GM12878 (cell line): ENCODE results near the gene SCARF1. TPM values are rescaled to one million over a fixed set of nuclear protein-coding genes. Genes with fewer than 3 reads are reported as not detected.

Experiments
- ATAC-seq: fragments of 200-7000 bp; cut with Tn5 transposase; 3 replicates; pipeline ENCODE4 v1.9.1; 2020; ENCODE audit warnings: mild to moderate bottlenecking, moderate library complexity
- BruUV-seq: library from RNA; stranded (reverse); fragments of 400-500 nt; replicated peaks from 2 replicates; lab custom pipeline; 2021; lab: Mats Ljungman, UMichigan
- CTCF ChIA-PET: fragments of 300-600 bp; sonication (Branson Sonifier 250); formaldehyde crosslinking; extraction: SDS; loops from one replicate; lab custom pipeline; 2021; ENCODE audit warnings: inconsistent platforms; lab: Yijun Ruan, JAX
- POLR2A ChIA-PET: fragments of 350-600 bp; formaldehyde crosslinking; extraction: SDS; loops from one replicate; lab custom pipeline; 2021; ENCODE audit warnings: inconsistent platforms; lab: Charles Lee
- RAD21 ChIA-PET: fragments of 300-600 bp; sonication (Branson Sonifier 250); formaldehyde crosslinking; loops from one replicate; lab custom pipeline; 2023; ENCODE audit warnings: antibody characterized with exemption; ENCODE audit not compliant: unreplicated experiment; lab: Charles Lee
- SMC1A ChIA-PET: fragments of 300-600 bp; sonication (Branson Sonifier 250); formaldehyde crosslinking; loops from one replicate; lab custom pipeline; 2023; ENCODE audit not compliant: unreplicated experiment, uncharacterized antibody; lab: Charles Lee
- DNase-seq: peaks from one replicate; pipeline ENCODE4 v3.0.0-alpha.2; 2011; ENCODE audit warnings: low read depth, low spot score
- FAIRE-seq: peaks from 3 replicates; lab custom pipeline; 2011; peaks lifted over from hg19 to GRCh38; lab: Jason Lieb, UNC
- H2AFZ ChIP-seq: 2 replicates; pipeline ENCODE4 v1.6.0; 2011; ENCODE audit warnings: low read depth, low read length, control low read depth; ENCODE audit not compliant: control insufficient read depth
- H3K27ac ChIP-seq: 2 replicates; pipeline ENCODE4 v1.5.1; 2011; ENCODE audit warnings: control low read depth; ENCODE audit not compliant: control insufficient read depth, insufficient read depth
- H3K27me3 ChIP-seq, 2 experiments: replicated peaks in 1 of 2; 2 replicates each; pipeline versions ENCODE4 v1.6.0 to v1.6.1; 2011; ENCODE audit warnings: low read length in 1 of 2; ENCODE audit not compliant: control insufficient read depth in 2 of 2, insufficient read depth in 2 of 2
- H3K36me3 ChIP-seq, 2 experiments: 2 replicates each; pipeline ENCODE4 v1.5.1; 2011; ENCODE audit warnings: low read length in 1 of 2; ENCODE audit not compliant: control insufficient read depth in 2 of 2, insufficient read depth in 2 of 2
- H3K4me1 ChIP-seq: 2 replicates; pipeline ENCODE4 v1.6.1; 2011; ENCODE audit warnings: mild to moderate bottlenecking, low read length, moderate library complexity, mixed read lengths; ENCODE audit not compliant: control insufficient read depth, insufficient read depth
- H3K4me2 ChIP-seq: 2 replicates; pipeline ENCODE4 v1.6.0; 2011; ENCODE audit warnings: control low read depth; ENCODE audit not compliant: control insufficient read depth, insufficient read depth
- H3K4me3 ChIP-seq: fragments of 200-600 bp; sonication (generic); 2 replicates; pipeline ENCODE4 v1.5.1; 2016
- H3K79me2 ChIP-seq: 2 replicates; pipeline ENCODE4 v1.6.0; 2011; ENCODE audit warnings: low read length; ENCODE audit not compliant: control insufficient read depth, insufficient read depth
- H3K9ac ChIP-seq: 2 replicates; pipeline ENCODE4 v1.8.0; 2011; ENCODE audit warnings: low read length, control low read depth, mixed read lengths; ENCODE audit not compliant: control insufficient read depth, insufficient read depth
- H3K9me3 ChIP-seq: replicated peaks from 3 replicates; pipeline ENCODE4 v1.5.1; 2011; ENCODE audit warnings: mild to moderate bottlenecking, low read length; ENCODE audit not compliant: control insufficient read depth, insufficient read depth
- H4K20me1 ChIP-seq: 2 replicates; pipeline ENCODE4 v1.6.0; 2011; ENCODE audit not compliant: control insufficient read depth, insufficient read depth
- ATF3 ChIP-seq: IDR thresholded peaks from 2 replicates; pipeline ENCODE4 v1.6.1; 2011; ENCODE audit warnings: low read depth, mild to moderate bottlenecking, low read length, moderate library complexity, borderline replicate concordance; ENCODE audit errors: extremely low read depth
- ATF7 ChIP-seq: fragments of 450-650 bp; IDR thresholded peaks from 2 replicates; pipeline ENCODE4 v1.6.1; 2016; ENCODE audit warnings: low read depth, mild to moderate bottlenecking
- BCL3 ChIP-seq: IDR thresholded peaks from 2 replicates; pipeline ENCODE4 v1.6.1; 2011; ENCODE audit warnings: borderline replicate concordance, low read depth, mild to moderate bottlenecking, moderate library complexity, low read length; ENCODE audit not compliant: insufficient read depth, poor library complexity, severe bottlenecking
- E2F8 ChIP-seq: fragments of 450-650 bp; IDR thresholded peaks from 2 replicates; pipeline ENCODE4 v1.6.1; 2018; ENCODE audit warnings: mild to moderate bottlenecking, low read depth, moderate library complexity; ENCODE audit not compliant: partially characterized antibody
- EZH2 ChIP-seq: IDR thresholded peaks from 2 replicates; pipeline ENCODE4 v1.6.1; 2012; ENCODE audit warnings: low read depth, mild to moderate bottlenecking, control low read depth, inconsistent platforms, low read length, borderline replicate concordance; ENCODE audit not compliant: control insufficient read depth
- FOXK2 ChIP-seq: fragments of 450-650 bp; IDR thresholded peaks from 2 replicates; pipeline ENCODE4 v1.6.1; 2017; ENCODE audit warnings: mild to moderate bottlenecking, moderate library complexity
- PRDM15 ChIP-seq: fragments of 450-650 bp; formaldehyde crosslinking; IDR thresholded peaks from 2 replicates; pipeline ENCODE4 v1.4.0; 2020; ENCODE audit warnings: mild to moderate bottlenecking, moderate library complexity
- REST ChIP-seq: IDR thresholded peaks from 2 replicates; pipeline ENCODE4 v1.6.1; 2012; ENCODE audit warnings: mild to moderate bottlenecking, low read depth, low read length
- SRF ChIP-seq, 2 experiments: IDR thresholded peaks; 2 replicates each; pipeline ENCODE4 v1.6.1; 2011; ENCODE audit warnings: low read depth in 2 of 2, low read length in 2 of 2, mild to moderate bottlenecking in 1 of 2, moderate library complexity in 1 of 2
- WGBS: methylation state at CpG from one replicate; pipeline ENCODE4 v1.1.6; 2016; ENCODE audit warnings: low lambda C conversion rate; ENCODE audit not compliant: insufficient replicate concordance, insufficient coverage; ENCODE audit errors: missing lambda C conversion rate; 5-methylcytosine and 5-hydroxymethylcytosine counted together
- in situ Hi-C: fragments of 300-500 bp; cut with MboI; formaldehyde crosslinking; loops from 9 replicates; pipeline ENCODE4 v1.14.3; 2018; ENCODE audit warnings: mixed read lengths
- intact Hi-C: fragments of 100-400 bp; cut with micrococcal nuclease; formaldehyde crosslinking; loops from one replicate; pipeline ENCODE4 v1.14.2; 2022; ENCODE audit not compliant: unreplicated experiment
- polyA plus RNA-seq, 11 experiments: library from polyadenylated mRNA; depleted of rRNA in 4 of 11; unstranded in 6 of 11; stranded (reverse) in 5 of 11; fragments of >200 nt; fragmentation: Nextera tagmentation in 4 of 11; fragmentation: Illumina TruSeq in 1 of 11; extraction: Ambion mirVana in 4 of 11; extraction: Trizol in 1 of 11; gene quantifications; 1 replicate in 1 of 11; 2 replicates in 10 of 11; pipeline versions ENCODE4 v1.2.1 to v1.2.3, GENCODE V29; 2011 to 2016; ENCODE audit warnings: inconsistent platforms in 2 of 11, missing spikeins in 2 of 11, low read depth in 1 of 11
- total RNA-seq, 4 experiments: library from RNA; depleted of rRNA in 3 of 4; stranded (reverse); fragments of >200 nt in 3 of 4; fragmentation: Illumina TruSeq in 1 of 4; extraction: Trizol in 1 of 4; gene quantifications; 2 replicates each; pipeline versions ENCODE4 v1.2.1 to v1.2.3, GENCODE V29; 2013 to 2021

SCARF1 gene
- total and polyA plus RNA-seq, 10 of the 15 experiments (the other 5 are each of a cell fraction or from before 2014, with no cell fraction given): 0.10 to 1.7 (median 0.43) TPM

- Histone ChIP-seq H3K79me2 (no peaks in the 10 kb centered on the region), H3K9ac (no peak overlapping the region), H4K20me1 (no peaks in the 10 kb centered on the region), H3K36me3 (no peaks in the 10 kb centered on the region), H2AFZ (no peak overlapping the region), H3K4me1 (peaks cover 31% of the 10 kb centered on the region), H3K4me2 (no peak overlapping the region), H3K9me3 (no peaks in the 10 kb centered on the region), H3K27ac (no peak overlapping the region), H3K27me3 (no peaks in the 10 kb centered on the region), H3K4me3 (no peak overlapping the region)
- ChIA-PET POLR2A (interaction anchor here (0.5 to 1.8 kb wide), 5 partner anchors 17 to 106 kb away, joined by 3 to 6 read pairs (median 3); partner anchors contain the start of gene PITPNA), SMC1A (interaction anchor here (1.5 to 5.0 kb wide), 4 partner anchors 17 to 109 kb away, joined by 5 to 34 read pairs (median 21); no protein-coding TSS in a partner anchor), RAD21 (interaction anchor here (2.8 to 6.8 kb wide), 3 partner anchors 19 to 35 kb away, joined by 18 to 86 read pairs (median 24); partner anchors contain the start of gene SLC43A2), CTCF (interaction anchor here (1.5 to 4.5 kb wide), 6 partner anchors 10 to 40 kb away, joined by 3 to 37 read pairs (median 16); partner anchors contain the start of genes RILP and SLC43A2)
- BruUV-seq: no TSS peak
- DNase-seq (no peak), ATAC-seq (no peak), FAIRE-seq (no peak)
- 85% methylated on average over 7 of the region's 7 CpGs for whole genome bisulfite sequencing
- intact Hi-C loops (no loop called here), in situ Hi-C loops (no loop called here)
- TF ChIP-seq SRF (IDR thresholded peaks at IDR 0.05; ENCODE audit: low read depth in 2 of 2, low read length in 2 of 2) (no peak), PRDM15 (CRISPR knock-in tag) (no peak), ATF3 (no peak), E2F8 (no peak), REST (no peak), FOXK2 (no peak), EZH2 (no peak), ATF7 (no peak), BCL3 (no peak)
These were observed 36.9 kb downstream of the SCARF1 start for GRCh38 chr17:1608676-1609075.
